Kidney tubule cell (primary cell): ENCODE data around the gene DPM1.
A peak's percentile ranks its signal among the peaks of the same experiment; 100 is the strongest.

Experiments
- DNase-seq: peaks from one replicate; pipeline ENCODE4 v3.0.0-alpha.2; 2018; ENCODE audit warnings: low spot score

Gene DPM1

GRCh38 chr20:50957798-50958614, at the start of gene DPM1:
Gene DPM1 (minus strand): TSS chr20:50958532. CDS start chr20:50958523, 9 bp downstream.
- peak; percentile 90 for DNase-seq

- DNase-seq = no peak
These were observed 46.9 kb upstream of the DPM1 start for GRCh38 chr20:51005214-51005613.

- DNase-seq = no peak
These were observed 46.4 kb upstream of the DPM1 start for GRCh38 chr20:51004781-51005180.

- no peak for DNase-seq
These were observed 46.0 kb upstream of the DPM1 start for GRCh38 chr20:51004305-51004727.

GRCh38 chr20:51003753-51004152, 45.4 kb upstream of the DPM1 start:
- DNase-seq = no peak

- DNase-seq = no peak
These were observed 44.3 kb upstream of the DPM1 start for GRCh38 chr20:51002633-51003032.

GRCh38 chr20:51001430-51002265, 43.3 kb upstream of the DPM1 start:
- DNase-seq = no peak

GRCh38 chr20:50999355-50999754, 41.0 kb upstream of the DPM1 start:
- no peak for DNase-seq

- DNase-seq = peak; percentile 39
These were observed 38.9 kb upstream of the DPM1 start for GRCh38 chr20:50996901-50997865.

- DNase-seq = no peak
These were observed 37.2 kb upstream of the DPM1 start for GRCh38 chr20:50995506-50995905.

- DNase-seq = no peak
These were observed 35.5 kb upstream of the DPM1 start for GRCh38 chr20:50993876-50994275.

GRCh38 chr20:50992733-50993457, 34.6 kb upstream of the DPM1 start:
- peak; percentile 62 for DNase-seq

GRCh38 chr20:50992336-50992732, 34.0 kb upstream of the DPM1 start:
- no peak for DNase-seq

- peak; percentile 32 for DNase-seq
These were observed 32.7 kb upstream of the DPM1 start for GRCh38 chr20:50991076-50991475.

- peak; percentile 84 for DNase-seq
These were observed 29.3 kb upstream of the DPM1 start for GRCh38 chr20:50987493-50988210.

- DNase-seq = no peak
These were observed 25.0 kb upstream of the DPM1 start for GRCh38 chr20:50983321-50983720.

- peak; percentile 71 for DNase-seq
These were observed 24.0 kb upstream of the DPM1 start for GRCh38 chr20:50982363-50982762.

GRCh38 chr20:50981714-50982048, 23.3 kb upstream of the DPM1 start:
- no peak for DNase-seq

- DNase-seq = peak; percentile 62
These were observed 22.8 kb upstream of the DPM1 start for GRCh38 chr20:50980851-50981713.
